Erythroblast (primary cell): ENCODE measurements around the gene STOML1.

Source experiments
- DNase-seq, 2 experiments: peaks; one replicate each; lab custom pipeline; 2025; lab: John Stamatoyannopoulos, UW
- GATA1 ChIP-seq: IDR thresholded peaks from 2 replicates; pipeline ENCODE4 v1.6.1; 2011; ENCODE audit warnings: low read depth, mild to moderate bottlenecking, control low read depth, low read length, moderate library complexity
- POLR2A ChIP-seq: IDR thresholded peaks from 2 replicates; pipeline ENCODE4 v1.6.1; 2011; ENCODE audit warnings: mild to moderate bottlenecking, low read length

Gene STOML1

DNA sequence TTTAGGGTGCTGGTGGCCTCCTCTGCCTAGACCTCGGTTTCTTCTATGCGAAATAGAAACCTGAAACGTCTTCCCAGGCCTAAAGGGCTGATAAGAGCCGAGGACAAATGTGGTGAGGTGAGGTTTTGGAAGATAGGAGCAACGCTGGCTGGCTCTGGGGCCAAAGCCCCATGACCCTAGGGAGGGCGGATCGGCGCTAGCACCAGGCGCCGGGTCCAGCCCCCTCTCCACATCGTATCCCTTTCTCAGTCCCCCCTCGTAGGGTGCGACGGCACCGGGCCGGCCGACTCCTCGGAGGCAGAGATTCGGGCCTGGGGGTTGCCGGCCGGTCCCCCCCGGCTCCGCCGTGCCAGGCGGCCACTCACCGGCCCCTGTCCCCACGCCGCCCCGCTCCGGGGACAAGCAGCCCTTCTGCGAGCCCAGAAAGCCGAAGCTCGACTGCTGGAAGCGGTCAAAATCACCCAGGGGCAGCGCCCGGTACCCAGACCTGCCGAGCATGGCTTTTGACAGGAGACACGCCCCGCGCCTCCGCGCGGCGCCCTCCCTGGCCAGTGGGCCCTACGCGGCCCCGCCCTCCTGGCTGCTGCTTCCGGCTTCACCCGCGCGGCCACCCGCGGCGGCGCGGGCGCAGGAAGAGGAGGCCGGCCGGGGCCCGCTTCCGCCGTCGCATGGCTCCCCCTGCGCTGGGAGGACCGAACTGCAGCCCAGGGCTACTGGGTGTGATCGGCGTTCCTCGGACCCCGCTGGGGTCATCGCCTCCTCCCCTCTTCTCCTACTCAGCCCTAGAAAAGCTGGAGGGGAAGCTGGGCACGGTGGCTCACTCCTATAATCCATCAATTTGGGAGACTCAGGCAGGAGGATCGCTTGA lies at the start of gene STOML1:
Gene STOML1 (minus strand): TSS at position 570 of the 868 bp plus-strand sequence. CDS start 72 bp downstream, at position 498.
- TF ChIP-seq POLR2A (peak; percentile 73), GATA1 (no peak)
- DNase-seq, result peak; percentile 98

DNA sequence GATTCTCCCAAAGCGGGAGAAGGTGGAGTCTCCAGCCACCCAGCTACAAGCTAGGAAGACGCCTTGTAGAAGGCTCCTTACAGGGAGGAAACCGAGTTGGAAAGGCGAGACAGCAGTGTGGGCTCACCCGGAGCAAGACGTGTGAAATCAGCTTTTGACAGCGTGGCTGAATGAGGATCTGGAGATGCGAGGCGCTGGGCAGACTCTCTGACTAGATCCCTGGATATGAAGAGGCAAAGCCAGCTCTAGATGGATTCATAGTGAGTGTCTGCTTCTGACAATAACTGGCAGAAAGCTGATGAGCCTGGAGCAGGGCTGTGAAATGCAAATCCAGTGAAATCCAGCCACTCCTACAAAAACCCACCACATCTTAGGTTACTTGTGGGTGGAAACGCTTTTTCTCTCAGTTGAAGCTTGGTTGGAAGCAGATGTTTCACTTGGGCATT lies 49.2 kb upstream of the STOML1 start:
- no peak for DNase-seq
- TF ChIP-seq POLR2A (no peak), GATA1 (no peak)

DNA sequence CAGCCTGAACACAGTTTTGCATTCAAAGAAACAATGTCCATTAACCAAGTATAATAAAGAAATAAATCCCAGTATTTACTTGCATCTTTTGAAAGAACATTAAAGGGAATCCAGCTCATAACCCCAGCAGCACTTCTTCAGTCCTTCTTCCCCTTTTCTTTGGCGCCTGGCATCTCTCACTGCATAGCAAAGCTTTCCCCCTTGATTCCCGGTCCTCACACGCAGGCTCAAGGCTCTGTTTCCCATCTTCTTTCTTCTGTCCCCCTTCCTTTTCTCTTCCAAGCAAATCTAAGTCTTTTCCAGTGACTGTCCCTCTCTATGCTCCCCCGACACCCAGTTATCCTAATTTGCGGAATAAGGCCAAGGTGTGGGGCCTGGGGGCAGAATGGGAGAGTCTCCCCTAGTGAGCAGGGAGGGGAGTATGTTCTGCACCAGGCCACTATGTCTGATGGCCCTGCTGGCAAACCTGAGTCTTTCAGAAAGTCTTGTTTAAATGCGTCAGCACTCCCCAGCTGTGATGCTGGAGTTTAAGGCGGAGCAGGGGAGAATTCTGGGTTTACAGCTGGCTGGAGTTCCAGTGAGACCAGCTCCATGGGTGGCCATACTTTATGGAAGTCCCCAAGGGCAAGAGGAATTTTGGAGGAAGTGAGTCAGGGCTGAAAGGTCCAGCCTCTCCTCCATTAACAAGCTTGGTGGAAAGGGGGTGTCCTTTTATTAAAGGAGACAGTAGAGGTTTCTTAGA lies 48.2 kb upstream of the STOML1 start:
- DNase-seq, result no peak

GRCh38 chr15:74039656-74040010 lies 47.5 kb upstream of the STOML1 start:
- TF ChIP-seq POLR2A, result no peak
- TF ChIP-seq GATA1, result no peak
- no peak for DNase-seq

More for the DNA sequence above, 48.2 kb upstream of the STOML1 start:
- no peak for TF ChIP-seq GATA1
- no peak for TF ChIP-seq POLR2A

DNA sequence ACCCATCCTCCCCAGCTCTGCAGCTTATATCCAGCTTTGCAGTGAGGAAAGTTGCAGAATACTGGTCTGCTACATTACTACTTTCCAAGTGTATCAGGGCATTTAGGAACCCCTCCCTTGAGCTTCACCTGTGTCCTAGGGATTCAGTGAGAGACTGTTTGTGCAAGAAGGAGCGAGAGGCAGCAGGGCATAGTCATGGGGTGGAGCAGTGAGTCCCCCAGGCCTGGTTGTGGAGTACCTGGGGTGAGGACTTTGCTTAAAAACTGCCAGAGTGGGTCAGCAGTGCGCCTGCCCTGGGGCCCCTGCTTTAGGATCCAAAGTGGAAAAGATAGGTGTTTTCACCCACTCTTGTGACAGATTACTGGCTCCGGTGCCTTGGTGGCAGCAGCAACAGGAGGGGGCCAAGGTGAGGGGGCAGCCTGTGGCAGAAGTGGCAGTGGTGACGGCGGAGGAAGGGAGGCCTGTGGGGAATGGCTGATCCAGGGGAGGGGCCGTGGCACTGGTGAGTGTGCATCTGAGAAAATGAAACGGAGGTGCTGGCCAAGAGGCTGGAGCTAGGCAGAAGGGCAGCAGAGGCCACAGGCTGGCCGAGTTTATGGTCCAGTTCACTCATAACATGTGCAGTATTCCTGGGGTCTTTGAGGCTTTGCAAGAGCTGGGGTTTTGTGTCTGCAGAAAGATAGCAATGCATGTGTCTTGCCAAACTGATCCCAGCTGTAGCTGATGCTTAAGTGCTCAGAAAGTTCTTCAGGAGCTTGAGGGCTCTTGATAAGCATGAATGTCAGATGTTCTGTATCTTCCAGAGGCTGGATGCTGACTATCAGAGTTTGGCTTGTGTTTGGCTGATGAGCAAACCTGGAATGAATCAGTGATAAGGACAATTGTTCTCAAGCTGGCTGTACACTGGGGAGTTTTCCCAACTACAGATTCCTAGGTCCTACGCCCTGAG lies 46.9 kb upstream of the STOML1 start:
- TF ChIP-seq POLR2A (no peak), GATA1 (no peak)
- peak; percentile 36 to 83 for DNase-seq

- DNase-seq, result no peak
- TF ChIP-seq GATA1 (no peak), POLR2A (no peak)
Observed at GRCh38 chr15:74037171-74038117, 45.3 kb upstream of the STOML1 start.

DNA sequence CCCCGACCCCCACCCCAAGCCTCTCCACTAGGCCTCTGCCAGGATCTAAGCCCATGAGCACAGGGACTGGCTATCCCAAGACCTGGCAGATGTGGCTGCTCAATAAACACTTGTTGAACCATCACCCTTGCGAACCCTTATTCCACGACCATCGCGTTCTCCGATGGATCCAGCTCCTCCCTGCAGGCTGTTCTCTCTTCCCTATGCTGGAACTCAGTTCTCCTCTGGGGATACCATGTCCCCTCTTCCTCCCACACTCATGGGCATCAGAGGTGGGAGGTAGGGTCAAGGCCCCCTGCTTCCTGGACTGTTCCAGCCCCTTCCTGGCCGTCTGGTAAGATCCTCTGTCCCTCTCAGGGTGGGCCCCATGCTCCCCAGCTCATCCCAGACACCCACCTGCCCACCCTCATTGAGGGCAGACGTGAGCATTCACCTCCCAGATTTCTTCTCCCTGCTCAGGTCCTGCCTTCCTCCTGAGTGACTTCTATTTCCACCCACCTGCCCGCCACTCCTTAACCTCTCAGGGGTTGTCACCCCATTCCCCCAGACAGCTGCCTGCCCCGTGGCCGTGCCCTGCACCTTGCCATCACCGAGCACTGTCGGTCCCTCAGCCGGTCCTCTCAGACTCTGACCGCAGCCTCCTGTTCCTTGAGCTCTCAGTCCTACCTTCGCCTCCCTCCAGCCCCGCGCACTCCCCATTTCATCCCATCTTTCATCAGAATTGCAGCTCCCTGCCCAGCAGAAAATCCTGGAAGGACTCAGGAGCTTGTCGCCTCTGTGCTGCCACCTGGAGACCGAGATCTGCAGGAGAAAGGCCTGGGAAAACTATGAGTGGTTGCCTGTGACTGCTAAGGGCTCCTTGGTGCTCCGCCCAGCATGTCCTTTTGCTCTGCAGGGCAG lies 44.4 kb upstream of the STOML1 start:
- TF ChIP-seq GATA1 (no peak), POLR2A (no peak)
- peak in 1 of 2 experiments; percentile 21 for DNase-seq

DNA sequence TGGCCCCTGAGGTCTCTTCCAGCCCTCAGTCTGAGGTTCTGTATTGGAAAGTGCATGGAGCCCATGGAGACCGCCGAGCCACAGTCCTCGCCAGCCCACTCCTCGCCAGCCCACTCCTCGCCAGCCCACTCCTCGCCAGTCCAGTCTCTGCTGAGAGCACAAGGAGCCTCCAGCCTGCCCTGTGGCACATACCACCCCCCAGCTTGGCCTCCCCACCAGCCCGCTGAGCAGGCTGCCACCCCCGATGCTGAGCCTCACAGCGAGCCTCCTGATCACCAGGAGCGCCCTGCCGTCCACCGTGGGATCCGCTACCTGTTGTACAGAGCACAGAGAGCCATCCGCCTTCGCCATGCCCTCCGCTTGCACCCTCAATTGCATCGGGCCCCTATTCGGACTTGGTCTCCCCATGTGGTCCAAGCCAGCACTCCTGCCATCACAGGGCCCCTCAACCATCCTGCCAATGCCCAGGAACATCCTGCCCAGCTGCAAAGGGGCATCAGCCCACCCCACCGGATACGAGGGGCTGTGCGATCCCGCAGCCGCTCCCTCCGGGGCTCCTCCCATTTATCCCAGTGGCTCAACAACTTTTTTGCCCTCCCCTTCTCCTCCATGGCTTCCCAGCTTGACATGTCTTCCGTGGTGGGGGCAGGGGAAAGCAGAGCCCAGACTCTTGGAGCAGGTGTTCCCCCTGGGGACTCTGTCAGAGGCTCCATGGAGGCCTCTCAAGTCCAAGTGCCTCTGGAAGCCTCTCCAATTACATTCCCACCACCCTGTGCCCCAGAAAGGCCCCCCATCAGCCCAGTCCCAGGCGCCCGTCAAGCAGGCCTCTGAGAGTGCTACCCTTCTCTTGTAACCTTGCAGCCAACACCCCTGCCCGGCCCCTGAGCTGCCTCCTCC lies 43.3 kb upstream of the STOML1 start:
- DNase-seq, result no peak
- TF ChIP-seq GATA1, result no peak
- no peak for TF ChIP-seq POLR2A

DNA sequence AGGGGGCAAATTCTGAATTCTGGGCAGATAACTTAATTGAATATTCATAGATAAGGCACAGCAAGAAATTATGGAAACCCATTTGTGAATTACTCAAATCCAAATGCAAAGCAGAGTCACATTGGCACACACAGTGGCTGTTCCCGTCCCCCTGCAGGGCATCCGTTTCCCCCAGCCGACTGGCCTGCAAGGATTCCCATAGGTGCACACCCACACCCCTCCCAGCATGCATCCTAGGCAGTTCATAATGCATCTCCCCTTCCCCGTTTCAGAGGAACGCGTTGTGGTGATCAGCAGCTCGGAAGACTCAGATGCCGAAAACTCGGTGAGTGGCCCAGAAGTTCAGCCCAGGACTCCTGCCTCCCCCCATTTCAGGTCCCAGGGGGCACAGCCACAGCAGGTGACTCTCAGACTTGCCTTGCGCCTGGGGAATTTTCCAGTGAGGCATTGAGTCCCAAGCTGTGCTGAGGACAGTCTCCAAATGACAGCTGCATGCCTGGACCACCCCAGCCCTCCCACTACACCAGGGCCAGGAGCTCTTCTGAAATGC lies 42.2 kb upstream of the STOML1 start:
- TF ChIP-seq POLR2A (no peak), GATA1 (no peak)

More for the DNA sequence above, 42.2 kb upstream of the STOML1 start:
- DNase-seq, result no peak
